Fibroblast of lung (primary cell): ENCODE measurements around the gene AR. TPM values are rescaled to one million over a fixed set of nuclear protein-coding genes. Genes with fewer than 3 reads are reported as not detected.

Experiments
- DNase-seq, 2 donors: peaks; one replicate each; pipeline versions ENCODE4 v3.0.0 to v3.0.0-alpha.2; 2010; ENCODE audit warnings: low read depth in 2 of 2
- H2AFZ ChIP-seq: 2 replicates; pipeline ENCODE4 v1.5.1; 2012; ENCODE audit warnings: low read length, control low read depth, inconsistent platforms
- H3K27ac ChIP-seq: 2 replicates; pipeline ENCODE4 v1.5.1; 2011; ENCODE audit warnings: low read length, control low read depth; ENCODE audit not compliant: insufficient read depth
- H3K27me3 ChIP-seq: 2 replicates; pipeline ENCODE4 v1.5.1; 2011; ENCODE audit warnings: mild to moderate bottlenecking, low read length; ENCODE audit not compliant: control insufficient read depth, insufficient read depth
- H3K36me3 ChIP-seq: 2 replicates; pipeline ENCODE4 v1.5.1; 2011; ENCODE audit warnings: low read length; ENCODE audit not compliant: control insufficient read depth, insufficient read depth
- H3K4me1 ChIP-seq: 2 replicates; pipeline ENCODE4 v1.5.1; 2011; ENCODE audit warnings: low read length; ENCODE audit not compliant: control insufficient read depth, insufficient read depth; ENCODE audit errors: extremely low read depth
- H3K4me2 ChIP-seq: 2 replicates; pipeline ENCODE4 v1.5.1; 2011; ENCODE audit warnings: low read length, control low read depth; ENCODE audit not compliant: insufficient read depth; ENCODE audit errors: extremely low read depth
- H3K4me3 ChIP-seq, 4 experiments: fragments of 200-600 bp in 1 of 4; sonication (generic) in 1 of 4; replicated peaks in 1 of 4; 2 replicates each; pipeline ENCODE4 v1.5.1; 2011 to 2016; ENCODE audit warnings: low read length in 4 of 4, low read depth in 3 of 4, mild to moderate bottlenecking in 3 of 4, control low read depth in 2 of 4, inconsistent platforms in 1 of 4, mixed read lengths in 1 of 4; ENCODE audit not compliant: insufficient read depth in 1 of 4; ENCODE audit errors: control extremely low read depth in 1 of 4
- H3K79me2 ChIP-seq: 2 replicates; pipeline ENCODE4 v1.5.1; 2012; ENCODE audit warnings: mild to moderate bottlenecking, low read length, inconsistent platforms; ENCODE audit not compliant: control insufficient read depth, insufficient read depth
- H3K9ac ChIP-seq: 2 replicates; pipeline ENCODE4 v1.5.1; 2011; ENCODE audit warnings: mild to moderate bottlenecking, low read length, control low read depth; ENCODE audit not compliant: insufficient read depth
- H3K9me3 ChIP-seq: 2 replicates; pipeline ENCODE4 v1.5.1; 2012; ENCODE audit warnings: low read depth, low read length; ENCODE audit not compliant: control insufficient read depth, insufficient read depth
- H4K20me1 ChIP-seq: 2 replicates; pipeline ENCODE4 v1.5.1; 2011; ENCODE audit warnings: low read length; ENCODE audit not compliant: control insufficient read depth, insufficient read depth; ENCODE audit errors: extremely low read depth
- CTCF ChIP-seq, 2 donors: IDR thresholded peaks in 1 of 2; conservative IDR thresholded peaks in 1 of 2; 1 replicate in 1 of 2; 2 replicates in 1 of 2; pipeline ENCODE4 v1.5.1; 2011 to 2012; ENCODE audit warnings: low read length in 2 of 2, control low read depth in 1 of 2, inconsistent platforms in 1 of 2, low read depth in 1 of 2, mild to moderate bottlenecking in 1 of 2
- EZH2 ChIP-seq: IDR thresholded peaks from 2 replicates; pipeline ENCODE4 v1.5.1; 2012; ENCODE audit warnings: low read length, control low read depth, mild to moderate bottlenecking; ENCODE audit errors: missing control alignments
- polyA plus RNA-seq, 2 donors: library from polyadenylated mRNA; depleted of rRNA in 1 of 2; stranded (reverse) in 1 of 2; unstranded in 1 of 2; fragments of >200 nt; gene quantifications; 2 replicates each; pipeline ENCODE4 v1.2.1, GENCODE V29; 2011 to 2012; ENCODE audit warnings: missing spikeins in 1 of 2
- total RNA-seq: library from RNA; depleted of rRNA; stranded (reverse); fragments of >200 nt; gene quantifications from 2 replicates; pipeline ENCODE4 v1.2.1, GENCODE V29; 2014

Gene AR
- total and polyA plus RNA-seq, 2 donors (not counting 1 experiment from before 2014, with no cell fraction given): 10.8 to 15.0 TPM

GRCh38 chrX:67583171-67583570 is 39.4 kb downstream of the AR start:
- Histone ChIP-seq H3K9me3 (no peaks in the 10 kb centered on the region), H3K27ac (no peak overlapping the region), H3K4me3 (no peak overlapping the region), H3K9ac (no peak overlapping the region), H4K20me1 (no peaks in the 10 kb centered on the region), H3K36me3 (no peaks in the 10 kb centered on the region), H3K4me2 (no peak overlapping the region), H2AFZ (no peak overlapping the region), H3K4me1 (no peaks in the 10 kb centered on the region), H3K27me3 (no peaks in the 10 kb centered on the region), H3K79me2 (no peaks in the 10 kb centered on the region)
- no peak for DNase-seq
- TF ChIP-seq EZH2 (no peak), CTCF (conservative IDR thresholded peaks at IDR 0.05 in 1 of 2, IDR thresholded peaks at IDR 0.05 in 1 of 2; ENCODE audit: low read depth in 1 of 2, low read length in 2 of 2) (no peak)

GRCh38 chrX:67585401-67585800 is 41.6 kb downstream of the AR start:
- no peaks in the 10 kb centered on the region for H3K9me3 ChIP-seq
- H4K20me1 ChIP-seq: no peaks in the 10 kb centered on the region
- H3K4me2 ChIP-seq: no peak overlapping the region
- H3K9ac ChIP-seq: no peak overlapping the region
- TF ChIP-seq EZH2 (no peak), CTCF (conservative IDR thresholded peaks at IDR 0.05 in 1 of 2, IDR thresholded peaks at IDR 0.05 in 1 of 2; ENCODE audit: low read depth in 1 of 2, low read length in 2 of 2) (no peak)
- DNase-seq: no peak
- H3K27ac ChIP-seq: no peak overlapping the region
- no peaks in the 10 kb centered on the region for H3K79me2 ChIP-seq
- no peaks in the 10 kb centered on the region for H3K36me3 ChIP-seq
- no peak overlapping the region for H3K4me3 ChIP-seq
- H3K27me3 ChIP-seq: no peaks in the 10 kb centered on the region
- no peaks in the 10 kb centered on the region for H3K4me1 ChIP-seq
- no peak overlapping the region for H2AFZ ChIP-seq

- peak in 1 of 2 donors; percentile 42 for DNase-seq
- TF ChIP-seq EZH2 (no peak), CTCF (conservative IDR thresholded peaks at IDR 0.05 in 1 of 2, IDR thresholded peaks at IDR 0.05 in 1 of 2; ENCODE audit: low read depth in 1 of 2, low read length in 2 of 2) (no peak)
- Histone ChIP-seq H3K27ac (no peak overlapping the region), H3K4me2 (no peak overlapping the region), H3K4me1 (no peaks in the 10 kb centered on the region), H4K20me1 (no peaks in the 10 kb centered on the region), H3K36me3 (no peaks in the 10 kb centered on the region), H2AFZ (no peak overlapping the region), H3K4me3 (no peak overlapping the region), H3K27me3 (no peaks in the 10 kb centered on the region), H3K79me2 (no peaks in the 10 kb centered on the region), H3K9me3 (no peaks in the 10 kb centered on the region), H3K9ac (no peak overlapping the region)
Measured at GRCh38 chrX:67587946-67588624, 44.3 kb downstream of the AR start.
